ENCODE results near the gene TACC2.

The TACC2 gene

GRCh38 chr10:122303271-122304053, 314.5 kb downstream of the TACC2 start:
- H3K27ac ChIP-seq, result no peak overlapping the region
- no peak for TF ChIP-seq CTCF (conservative IDR thresholded peaks at IDR 0.05)
